Measurements from ENCODE around the gene SPZ1. TPM values are rescaled to one million over a fixed set of nuclear protein-coding genes. Genes with fewer than 3 reads are reported as not detected.

SPZ1 gene
- total RNA-seq, 1 donor from 2014 or later = not detected

DNA sequence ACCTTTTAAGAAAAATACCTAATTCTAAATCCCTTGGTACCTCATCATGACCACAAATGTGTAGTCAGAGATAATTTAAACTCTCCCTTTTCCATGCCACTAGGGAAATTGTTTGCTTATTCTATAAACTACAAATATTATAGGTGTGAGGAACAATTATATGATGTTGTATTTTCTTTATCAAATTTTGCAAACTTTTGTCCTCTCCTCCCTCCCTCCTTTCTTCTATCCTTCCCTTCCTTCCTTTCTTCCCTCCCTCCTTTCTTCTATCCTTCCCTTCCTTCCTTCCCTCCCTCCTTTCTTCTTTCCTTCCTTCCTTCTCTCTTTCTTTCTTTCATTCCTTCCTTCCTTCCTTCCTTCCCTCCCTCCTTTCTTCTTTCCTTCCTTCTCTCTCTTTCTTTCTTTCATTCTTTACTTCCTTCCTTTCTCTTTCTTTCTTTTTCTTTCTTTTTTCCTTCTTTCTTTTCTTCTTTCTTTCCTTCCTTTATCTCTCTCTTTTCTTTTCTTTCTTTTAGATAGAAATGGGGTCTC is 41.2 kb downstream of the SPZ1 start:
- H3K36me3 ChIP-seq = no peaks in the 10 kb centered on the region
- no peak for DNase-seq (ENCODE audit: extremely low spot score in 2 of 2)
- intact Hi-C loops (cut with DNase I) = no loop called here

DNA sequence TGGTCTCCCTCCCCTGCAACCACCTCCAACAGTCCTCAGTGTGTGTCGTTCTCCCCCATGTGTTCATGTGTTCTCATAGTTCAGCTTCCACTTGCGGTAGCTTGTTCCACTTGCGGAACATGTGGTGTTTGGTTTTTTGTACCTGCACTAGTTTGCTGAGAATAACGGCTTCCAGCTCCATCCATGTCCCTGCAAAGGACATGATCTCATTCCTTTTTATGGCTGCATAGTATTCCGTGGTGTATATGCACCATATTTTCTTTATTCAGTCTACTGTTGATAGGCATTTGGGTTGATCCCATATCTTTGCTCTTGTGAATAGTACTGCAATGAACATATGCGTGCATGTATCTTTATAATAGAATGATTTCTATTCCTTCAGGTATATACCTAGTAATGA is 45.1 kb downstream of the SPZ1 start:
- H3K4me3 ChIP-seq = no peak overlapping the region
- no peak for TF ChIP-seq POLR2AphosphoS5 (IDR thresholded peaks at IDR 0.05; ENCODE audit: insufficient read depth in 1 of 2, low read depth in 1 of 2)
- TF ChIP-seq, protein P1, sequence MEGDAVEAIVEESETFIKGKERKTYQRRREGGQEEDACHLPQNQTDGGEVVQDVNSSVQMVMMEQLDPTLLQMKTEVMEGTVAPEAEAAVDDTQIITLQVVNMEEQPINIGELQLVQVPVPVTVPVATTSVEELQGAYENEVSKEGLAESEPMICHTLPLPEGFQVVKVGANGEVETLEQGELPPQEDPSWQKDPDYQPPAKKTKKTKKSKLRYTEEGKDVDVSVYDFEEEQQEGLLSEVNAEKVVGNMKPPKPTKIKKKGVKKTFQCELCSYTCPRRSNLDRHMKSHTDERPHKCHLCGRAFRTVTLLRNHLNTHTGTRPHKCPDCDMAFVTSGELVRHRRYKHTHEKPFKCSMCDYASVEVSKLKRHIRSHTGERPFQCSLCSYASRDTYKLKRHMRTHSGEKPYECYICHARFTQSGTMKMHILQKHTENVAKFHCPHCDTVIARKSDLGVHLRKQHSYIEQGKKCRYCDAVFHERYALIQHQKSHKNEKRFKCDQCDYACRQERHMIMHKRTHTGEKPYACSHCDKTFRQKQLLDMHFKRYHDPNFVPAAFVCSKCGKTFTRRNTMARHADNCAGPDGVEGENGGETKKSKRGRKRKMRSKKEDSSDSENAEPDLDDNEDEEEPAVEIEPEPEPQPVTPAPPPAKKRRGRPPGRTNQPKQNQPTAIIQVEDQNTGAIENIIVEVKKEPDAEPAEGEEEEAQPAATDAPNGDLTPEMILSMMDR (IDR thresholded peaks at IDR 0.05) = no peak
- no peak for TF ChIP-seq POLR2A (IDR thresholded peaks at IDR 0.05)
- no peak for DNase-seq (ENCODE audit: extremely low spot score in 2 of 2)
- peaks cover 8% of the 10 kb centered on the region for H3K4me1 ChIP-seq
- intact Hi-C loops (cut with DNase I) = no loop called here
- H3K9me3 ChIP-seq = no peaks in the 10 kb centered on the region
- no peak overlapping the region for H3K27ac ChIP-seq
- no peaks in the 10 kb centered on the region for H3K27me3 ChIP-seq
- no peaks in the 10 kb centered on the region for H3K36me3 ChIP-seq

More for the DNA sequence above, 41.2 kb downstream of the SPZ1 start:
- no peaks in the 10 kb centered on the region for H3K27me3 ChIP-seq
- no peak overlapping the region for H3K4me3 ChIP-seq
- no peak overlapping the region for H3K27ac ChIP-seq
- no peaks in the 10 kb centered on the region for H3K4me1 ChIP-seq
- TF ChIP-seq POLR2AphosphoS5 (IDR thresholded peaks at IDR 0.05; ENCODE audit: insufficient read depth in 1 of 2, low read depth in 1 of 2) = no peak
- TF ChIP-seq, protein P1 (IDR thresholded peaks at IDR 0.05) = no peak
- TF ChIP-seq POLR2A (IDR thresholded peaks at IDR 0.05) = no peak
- H3K9me3 ChIP-seq = no peaks in the 10 kb centered on the region

DNA sequence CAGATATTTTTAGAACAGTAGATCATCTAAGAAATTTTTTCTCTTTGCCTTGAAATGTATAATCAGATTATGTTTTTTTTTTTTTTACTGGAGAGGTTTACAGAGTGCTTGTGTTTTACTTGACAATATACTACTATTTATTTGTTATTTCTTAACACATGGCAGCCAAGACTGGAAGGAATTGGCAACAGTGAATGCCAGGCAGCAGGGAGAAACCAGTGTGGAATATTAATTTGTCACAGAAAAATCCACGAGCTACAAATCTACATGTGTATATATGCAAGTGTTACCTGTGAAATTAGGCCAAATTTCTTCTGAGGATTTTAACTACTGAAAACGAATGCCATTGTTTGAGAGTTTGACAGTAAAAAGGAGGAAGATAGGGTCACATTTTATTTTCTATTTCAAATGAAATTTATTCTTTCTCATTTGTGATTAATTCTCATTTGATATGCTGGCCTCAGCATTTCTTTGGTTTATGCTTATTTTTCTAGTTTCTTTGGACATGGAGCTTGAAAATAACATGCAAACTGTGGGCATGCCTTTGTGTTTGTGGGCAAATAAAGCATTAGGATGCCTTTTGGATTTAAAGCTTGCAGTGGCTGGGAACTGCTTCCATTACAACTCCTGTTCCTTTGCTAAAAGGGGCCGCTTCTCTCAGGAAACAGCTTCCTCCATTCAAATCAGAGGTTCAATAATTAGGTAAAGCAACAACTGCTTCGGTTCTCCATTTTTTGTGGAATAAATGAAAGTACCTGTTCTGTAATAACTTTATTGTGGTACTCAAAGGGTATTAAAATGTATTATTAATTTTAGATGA is 49.1 kb downstream of the SPZ1 start:
- intact Hi-C loops (cut with DNase I) = no loop called here
- Histone ChIP-seq H3K27ac (no peak overlapping the region), H3K4me1 (peaks cover 8% of the 10 kb centered on the region), H3K27me3 (no peaks in the 10 kb centered on the region), H3K4me3 (no peak overlapping the region), H3K36me3 (no peaks in the 10 kb centered on the region), H3K9me3 (no peaks in the 10 kb centered on the region)
- DNase-seq (ENCODE audit: extremely low spot score in 2 of 2) = no peak
- TF ChIP-seq POLR2A (IDR thresholded peaks at IDR 0.05) (no peak), POLR2AphosphoS5 (IDR thresholded peaks at IDR 0.05; ENCODE audit: insufficient read depth in 1 of 2, low read depth in 1 of 2) (no peak)
- TF ChIP-seq, protein P1 (IDR thresholded peaks at IDR 0.05) = no peak

DNA sequence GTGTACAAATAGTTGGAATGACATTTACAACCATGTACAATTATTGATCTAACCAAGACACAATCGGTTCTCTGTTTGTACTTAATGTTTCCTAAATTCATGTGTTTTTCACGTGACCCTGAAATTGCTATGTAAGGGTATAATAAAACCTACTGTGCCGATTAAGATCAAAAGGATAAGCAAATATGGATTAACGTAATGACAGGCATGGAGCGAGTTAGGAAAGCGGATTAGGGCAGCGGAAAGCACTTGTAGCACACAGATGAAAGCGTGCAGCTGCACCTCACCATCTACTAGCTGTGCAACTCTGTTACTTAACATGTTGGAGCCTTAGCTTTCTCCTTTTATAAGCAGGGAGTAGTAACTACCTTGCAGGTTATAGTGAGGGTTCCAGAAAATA is 49.7 kb downstream of the SPZ1 start:
- H3K4me3 ChIP-seq = no peak overlapping the region
- no peak for DNase-seq (ENCODE audit: extremely low spot score in 2 of 2)
- H3K36me3 ChIP-seq = no peaks in the 10 kb centered on the region
- H3K27ac ChIP-seq = no peak overlapping the region
- no peak for TF ChIP-seq POLR2A (IDR thresholded peaks at IDR 0.05)
- no peaks in the 10 kb centered on the region for H3K9me3 ChIP-seq
- no peaks in the 10 kb centered on the region for H3K27me3 ChIP-seq
- intact Hi-C loops (cut with DNase I) = no loop called here
- peaks cover 8% of the 10 kb centered on the region for H3K4me1 ChIP-seq

DNA sequence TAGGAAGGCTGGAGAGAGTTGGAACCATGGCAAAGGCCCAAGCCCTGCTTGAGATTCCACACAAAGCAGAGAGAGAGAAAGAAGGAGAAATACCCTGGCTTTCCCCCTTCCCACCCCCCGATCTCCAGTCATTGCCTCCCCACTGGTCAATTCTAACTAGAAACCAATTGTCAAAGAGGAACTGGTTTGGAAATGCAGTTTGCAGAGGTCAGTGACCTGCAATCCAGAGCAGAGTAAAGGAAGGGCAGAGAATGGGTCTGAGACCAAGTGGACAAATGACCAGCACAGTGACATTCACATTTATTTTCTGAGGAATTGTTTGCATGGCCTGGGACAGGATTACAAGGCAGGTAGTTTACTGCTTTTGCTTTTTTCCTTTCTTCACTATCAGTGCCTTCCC is 50.6 kb downstream of the SPZ1 start:
- no peak for TF ChIP-seq POLR2A (IDR thresholded peaks at IDR 0.05)
- peaks cover 8% of the 10 kb centered on the region for H3K4me1 ChIP-seq
- no peaks in the 10 kb centered on the region for H3K9me3 ChIP-seq
- no peak overlapping the region for H3K27ac ChIP-seq
- no peak for DNase-seq (ENCODE audit: extremely low spot score in 2 of 2)
- H3K4me3 ChIP-seq = no peak overlapping the region
- H3K27me3 ChIP-seq = no peaks in the 10 kb centered on the region
- intact Hi-C loops (cut with DNase I) = no loop called here
- no peaks in the 10 kb centered on the region for H3K36me3 ChIP-seq

Small RNA genes lying within 50 kb of the gene (small RNA-seq; reads per million reads assigned to genes)
- gene AC026410.2 = not detected
- gene RF00322 = not detected
- gene RNU6-211P = 0.95 reads per million, percentile 15 among the genes with 10 or more reads in this experiment

Other genes starting within 250 kb of the SPZ1 start
- gene SERINC5, start 64.0 kb upstream of the SPZ1 start, total RNA-seq = 35.6 TPM
- gene ZFYVE16, start 88.1 kb downstream of the SPZ1 start, total RNA-seq = 28.2 TPM
- 0.98 TPM for gene FAM151B, start 168.1 kb downstream of the SPZ1 start, total RNA-seq

Measured in vagina (tissue), 2 donors.